GM12864 (cell line): ENCODE measurements around the gene OR10G8.

ENCODE experiments used
- DNase-seq: peaks from one replicate; pipeline ENCODE4 v3.0.0-alpha.2; 2011; ENCODE audit warnings: low read depth
- H3K4me3 ChIP-seq: 2 replicates; pipeline ENCODE4 v1.5.1; 2011; ENCODE audit warnings: mild to moderate bottlenecking, low read depth, low read length, control low read depth
- TF ChIP-seq, protein P1 (sequence below): IDR thresholded peaks from 2 replicates; pipeline ENCODE4 v1.5.1; 2011; ENCODE audit warnings: low read depth, mild to moderate bottlenecking, moderate library complexity, low read length, control low read depth, inconsistent platforms; ENCODE audit errors: missing control alignments

The OR10G8 gene

DNA sequence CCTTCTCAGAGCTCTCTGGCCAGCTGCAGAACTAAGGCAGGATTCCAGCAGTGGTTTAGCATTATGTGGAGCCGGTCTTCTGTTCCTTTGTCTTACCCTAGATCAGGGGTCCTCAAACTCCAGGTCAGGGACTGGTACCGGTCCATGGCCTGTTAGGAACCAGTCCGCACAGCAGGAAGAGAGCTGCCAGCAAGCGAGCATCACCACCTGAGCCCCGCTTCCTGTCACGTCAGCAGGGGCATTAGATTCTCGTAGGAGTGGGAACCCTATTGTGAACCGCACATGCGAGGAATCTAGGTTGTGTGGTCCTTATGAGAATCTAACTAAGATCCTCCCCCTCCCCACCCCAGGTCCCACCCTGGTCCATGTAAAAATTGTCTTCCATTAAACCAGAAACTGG is 13.0 kb downstream of the OR10G8 start:
- TF ChIP-seq, protein P1, sequence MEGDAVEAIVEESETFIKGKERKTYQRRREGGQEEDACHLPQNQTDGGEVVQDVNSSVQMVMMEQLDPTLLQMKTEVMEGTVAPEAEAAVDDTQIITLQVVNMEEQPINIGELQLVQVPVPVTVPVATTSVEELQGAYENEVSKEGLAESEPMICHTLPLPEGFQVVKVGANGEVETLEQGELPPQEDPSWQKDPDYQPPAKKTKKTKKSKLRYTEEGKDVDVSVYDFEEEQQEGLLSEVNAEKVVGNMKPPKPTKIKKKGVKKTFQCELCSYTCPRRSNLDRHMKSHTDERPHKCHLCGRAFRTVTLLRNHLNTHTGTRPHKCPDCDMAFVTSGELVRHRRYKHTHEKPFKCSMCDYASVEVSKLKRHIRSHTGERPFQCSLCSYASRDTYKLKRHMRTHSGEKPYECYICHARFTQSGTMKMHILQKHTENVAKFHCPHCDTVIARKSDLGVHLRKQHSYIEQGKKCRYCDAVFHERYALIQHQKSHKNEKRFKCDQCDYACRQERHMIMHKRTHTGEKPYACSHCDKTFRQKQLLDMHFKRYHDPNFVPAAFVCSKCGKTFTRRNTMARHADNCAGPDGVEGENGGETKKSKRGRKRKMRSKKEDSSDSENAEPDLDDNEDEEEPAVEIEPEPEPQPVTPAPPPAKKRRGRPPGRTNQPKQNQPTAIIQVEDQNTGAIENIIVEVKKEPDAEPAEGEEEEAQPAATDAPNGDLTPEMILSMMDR: no peak
- no peak for DNase-seq
- no peak overlapping the region for H3K4me3 ChIP-seq

DNA sequence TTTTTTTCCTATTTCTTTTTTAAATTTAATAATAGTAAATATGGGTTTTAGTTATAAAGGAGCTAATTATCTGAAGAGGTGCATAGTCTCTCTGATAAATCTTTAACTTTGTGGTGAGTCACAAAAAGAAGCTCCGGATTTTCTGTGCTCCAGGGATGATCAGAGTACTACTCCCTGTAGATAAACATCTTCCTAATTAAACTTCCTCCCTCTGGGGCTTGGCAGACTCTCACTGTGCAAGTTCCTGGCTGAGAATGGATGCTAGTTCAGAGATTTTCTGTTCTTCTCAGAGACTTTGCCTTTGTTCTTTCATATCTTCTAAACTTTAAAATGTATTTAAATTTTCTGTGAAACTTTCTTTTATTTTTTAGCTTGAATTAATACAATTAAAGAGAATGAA is 14.7 kb downstream of the OR10G8 start, which contains the start of gene OR10G7:
Gene OR10G7 (minus strand): TSS at position 72 of the 400 bp plus-strand sequence. CDS start 2,324 bp downstream, outside the sequence.
- H3K4me3 ChIP-seq: no peak within 1 kb of the TSS
- TF ChIP-seq, protein P1: no peak
- DNase-seq: no peak

DNA sequence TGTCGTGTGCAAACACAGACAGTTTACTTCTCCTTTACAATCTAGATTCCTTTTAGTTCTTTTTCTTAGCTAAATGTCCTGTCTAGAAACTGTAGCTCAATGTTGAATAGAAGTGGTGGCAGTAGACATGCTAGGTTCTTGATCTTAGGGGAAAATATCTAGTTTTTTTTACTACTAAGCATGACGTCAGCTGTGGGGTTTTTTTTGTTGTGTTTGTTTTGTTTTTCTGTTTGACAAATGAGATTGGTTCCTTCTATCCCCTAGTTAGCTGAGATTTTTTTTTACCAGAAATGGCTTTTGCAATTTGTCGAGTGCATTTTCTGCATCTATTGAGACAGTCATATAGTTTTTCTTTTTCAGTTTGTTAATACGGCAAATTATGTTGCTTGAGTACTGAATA is 16.8 kb downstream of the OR10G8 start:
- no peak for DNase-seq
- no peak overlapping the region for H3K4me3 ChIP-seq
- TF ChIP-seq, protein P1: no peak

DNA sequence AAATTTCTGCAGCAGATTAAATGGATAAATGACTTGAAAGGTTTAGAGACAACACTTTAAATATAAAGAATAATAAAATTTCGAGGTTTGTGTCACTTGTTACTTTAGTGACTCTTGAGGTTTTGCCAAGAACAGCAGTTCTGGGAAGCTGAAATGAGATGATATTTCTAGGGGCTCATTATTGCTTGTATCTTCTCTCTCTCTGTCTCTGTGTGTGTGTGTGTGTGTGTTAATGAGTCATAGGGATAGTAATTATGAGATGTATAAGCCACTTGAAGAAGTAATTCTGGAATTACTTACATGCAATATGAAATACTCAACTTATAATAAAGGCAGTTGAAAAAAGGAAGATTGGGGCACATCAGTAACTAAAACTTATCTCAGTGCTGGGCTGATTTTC is 24.1 kb downstream of the OR10G8 start:
- DNase-seq: no peak
- TF ChIP-seq, protein P1: no peak
- no peak overlapping the region for H3K4me3 ChIP-seq

DNA sequence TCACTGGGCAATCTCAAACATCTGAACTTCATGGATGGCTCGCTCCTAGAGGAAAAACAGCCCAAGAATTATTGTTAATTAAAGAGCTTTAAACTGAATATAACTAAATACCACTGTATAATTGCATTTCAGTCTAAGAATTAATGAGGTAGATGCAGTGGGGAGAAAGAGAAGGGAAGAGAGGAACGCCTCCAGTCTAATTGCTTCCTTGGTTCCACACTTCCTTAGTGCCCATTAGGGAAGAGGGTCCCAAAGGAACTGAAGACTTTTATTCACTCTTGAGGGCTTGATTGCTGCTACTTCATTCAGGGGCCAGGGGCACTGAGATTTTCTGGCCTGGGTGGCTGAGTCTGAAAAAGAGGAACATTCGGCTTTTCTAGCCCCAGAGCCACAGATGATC is 26.4 kb downstream of the OR10G8 start:
- no peak for DNase-seq
- H3K4me3 ChIP-seq: no peak overlapping the region
- TF ChIP-seq, protein P1: no peak

DNA sequence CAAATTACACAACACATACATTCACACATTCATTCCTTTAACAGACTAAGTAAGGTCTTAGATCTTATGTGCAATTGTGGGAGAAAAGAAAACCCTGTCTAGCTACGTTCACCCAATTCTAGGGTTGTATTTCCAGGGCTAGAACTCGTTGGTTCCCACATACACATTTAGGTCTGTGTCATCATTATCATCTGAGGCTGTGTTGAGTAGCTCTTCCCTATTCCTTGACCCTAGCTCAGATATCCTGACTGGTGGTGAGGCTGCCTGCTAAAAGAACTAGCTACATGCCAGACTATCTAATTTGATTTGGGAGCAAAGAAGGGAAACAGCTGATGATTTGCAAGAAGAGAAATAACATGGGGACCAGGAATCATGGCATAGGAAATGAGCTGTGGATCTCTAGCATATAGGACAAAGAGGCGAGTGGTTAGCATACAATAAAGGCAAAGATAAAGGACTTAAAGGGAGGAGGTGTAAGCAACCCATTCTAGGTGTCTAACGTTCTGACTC is 42.1 kb downstream of the OR10G8 start:
- TF ChIP-seq, protein P1: no peak
- no peak for DNase-seq
- H3K4me3 ChIP-seq: no peak overlapping the region

DNA sequence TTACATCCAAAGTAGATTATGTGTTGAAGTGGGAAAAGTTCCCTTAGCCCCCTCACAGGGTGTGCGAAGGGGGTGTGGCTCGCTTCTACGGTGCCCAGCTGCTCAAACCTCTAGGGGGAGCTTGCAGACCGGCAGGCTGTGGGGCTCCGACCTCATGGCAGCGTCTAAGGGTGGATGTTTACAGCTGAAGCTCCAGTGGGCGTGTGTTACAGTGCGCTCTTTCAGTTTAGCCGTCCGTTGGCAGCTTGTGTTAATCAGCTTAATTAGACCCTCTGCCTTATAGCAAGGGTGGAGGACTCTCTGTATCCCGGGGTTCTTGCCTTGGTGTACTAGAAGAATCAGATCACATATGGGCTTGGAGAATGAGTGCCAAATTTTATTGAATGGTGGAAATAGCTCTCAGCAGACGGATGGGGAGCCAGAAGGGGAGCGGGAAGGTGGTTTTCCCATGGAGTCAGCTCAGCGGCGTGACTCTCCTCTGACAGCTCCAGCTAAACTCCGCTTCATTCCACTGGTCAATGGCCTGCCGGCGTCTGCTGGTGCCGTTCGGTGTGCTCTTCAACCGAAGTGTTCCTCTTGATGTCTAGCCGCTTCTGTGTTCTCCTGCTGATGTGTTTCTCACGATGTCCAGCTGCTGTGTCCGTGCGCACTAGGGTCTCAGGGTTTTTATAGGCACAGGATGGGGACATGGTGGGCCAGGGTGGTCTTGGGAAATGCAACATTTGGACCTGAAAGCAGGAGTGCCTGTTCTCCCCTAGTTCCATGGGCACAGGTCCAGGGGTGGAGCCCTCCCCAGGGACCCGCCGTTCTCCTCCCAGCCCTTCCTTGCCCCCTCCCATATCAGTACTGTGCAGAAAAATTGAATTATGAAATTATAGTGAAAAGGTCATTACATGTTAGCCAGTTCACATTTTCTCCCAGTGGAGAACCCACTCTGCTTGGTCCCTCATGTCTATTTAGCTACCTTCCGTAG is 43.1 kb downstream of the OR10G8 start:
- H3K4me3 ChIP-seq: 0 out of 2 replicates have a peak overlapping the region, but pooled peaks have one; percentile 5
- TF ChIP-seq, protein P1: peak; percentile 69
- DNase-seq: peak; percentile 43
